NB4 (cell line): ENCODE measurements around the gene CNOT6.
"Not testable (repeated sequence)": the region's sequence is repeated elsewhere in the genome, so short reads cannot be mapped to it uniquely, and the experiment has no call there.

Experiments used
- DNase-seq: peaks from one replicate; pipeline ENCODE4 v3.0.0; 2010; ENCODE audit warnings: low read depth
- H3K4me3 ChIP-seq: one replicate; pipeline ENCODE4 v1.5.1; 2011; ENCODE audit warnings: mild to moderate bottlenecking, low read depth, low read length, moderate library complexity
- CTCF ChIP-seq: IDR thresholded peaks from one replicate; pipeline ENCODE4 v1.5.1; 2012; ENCODE audit warnings: low read depth, low read length
- MAX ChIP-seq: IDR thresholded peaks from 2 replicates; pipeline ENCODE4 v1.6.1; 2011; ENCODE audit warnings: low read depth, low read length
- MYC ChIP-seq: IDR thresholded peaks from 2 replicates; pipeline ENCODE4 v1.6.1; 2011; ENCODE audit warnings: low read depth, low read length
- POLR2A ChIP-seq: IDR thresholded peaks from 2 replicates; pipeline ENCODE4 v1.6.1; 2011; ENCODE audit warnings: mild to moderate bottlenecking; ENCODE audit not compliant: insufficient read length; ENCODE audit errors: extremely low read depth

Gene CNOT6

GRCh38 chr5:180461303-180461702, 32.9 kb upstream of the CNOT6 start:
- H3K4me3 ChIP-seq: no peak overlapping the region
- no peak for DNase-seq
- TF ChIP-seq MAX (no peak), MYC (no peak), POLR2A (no peak), CTCF (no peak)

GRCh38 chr5:180463216-180463900, 30.8 kb upstream of the CNOT6 start:
- TF ChIP-seq MAX (no peak), MYC (no peak), CTCF (no peak), POLR2A (no peak)
- peak; percentile 30 for DNase-seq
- H3K4me3 ChIP-seq: no peak overlapping the region

GRCh38 chr5:180463916-180464602, 30.1 kb upstream of the CNOT6 start:
- no peak for DNase-seq
- TF ChIP-seq CTCF (no peak), POLR2A (no peak), MAX (no peak), MYC (no peak)
- no peak overlapping the region for H3K4me3 ChIP-seq

- no peak overlapping the region for H3K4me3 ChIP-seq
These were observed 29.6 kb upstream of the CNOT6 start for GRCh38 chr5:180464603-180464970.

GRCh38 chr5:180465052-180465451, 29.1 kb upstream of the CNOT6 start:
- not testable (repeated sequence) for H3K4me3 ChIP-seq, DNase-seq

More at GRCh38 chr5:180464603-180464970, 29.6 kb upstream of the CNOT6 start:
- DNase-seq: no peak
- TF ChIP-seq MAX: no peak
- TF ChIP-seq POLR2A: no peak
- TF ChIP-seq MYC: no peak
- no peak for TF ChIP-seq CTCF

- H3K4me3 ChIP-seq: no peak overlapping the region
- TF ChIP-seq CTCF: no peak
- TF ChIP-seq POLR2A: no peak
- no peak for TF ChIP-seq MYC
- no peak for TF ChIP-seq MAX
- no peak for DNase-seq
These were observed 27.9 kb upstream of the CNOT6 start for GRCh38 chr5:180466316-180466715.
